ENCODE measurements around the gene SLC7A8.

SLC7A8 gene

DNA sequence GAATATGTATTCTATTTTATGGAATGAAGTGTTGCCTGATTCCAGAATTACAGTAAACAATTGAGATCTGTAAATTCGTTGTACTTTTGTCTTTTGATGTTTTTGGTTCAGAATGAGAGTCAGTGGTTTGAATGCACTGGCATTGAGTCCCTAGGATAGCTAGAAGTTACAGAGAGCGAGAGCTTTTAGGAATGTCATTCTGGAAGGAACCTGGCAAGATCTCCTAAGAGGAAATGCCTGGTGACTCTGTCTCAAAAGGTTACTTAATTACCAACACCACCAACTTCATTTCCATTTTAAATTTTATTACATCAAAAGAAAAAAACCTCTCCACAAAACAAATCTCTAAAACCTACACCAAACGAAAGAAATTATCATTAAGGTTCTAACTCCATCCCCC is 58.4 kb downstream of the SLC7A8 start:
- Histone ChIP-seq H4K8ac (ENCODE audit: low read depth, low read length) (no peak overlapping the region), H2BK12ac (ENCODE audit: low read length) (no peak overlapping the region), H2BK5ac (ENCODE audit: low read length) (no peak overlapping the region), H3K23ac (ENCODE audit: low read depth, low read length, poor library complexity) (no peak overlapping the region), H3K4me1 (ENCODE audit: control insufficient read depth in 2 of 2, insufficient read depth in 1 of 2, low read depth in 1 of 2, low read length in 2 of 2) (peaks cover 4 to 5% of the 10 kb centered on the region in 2 donors), H3K14ac (ENCODE audit: low read length) (no peak overlapping the region), H3K27ac (replicated peaks; ENCODE audit: low read length) (no peak overlapping the region), H2BK15ac (ENCODE audit: low read length) (no peak overlapping the region), H4K91ac (ENCODE audit: low read depth, low read length, poor library complexity) (no peak overlapping the region), H3K18ac (ENCODE audit: low read length) (no peak overlapping the region), H3K79me1 (ENCODE audit: low read depth, low read length) (no peaks in the 10 kb centered on the region), H3K4ac (ENCODE audit: low read length) (no peak overlapping the region), H2AFZ (ENCODE audit: low read length) (no peak overlapping the region), H3K4me2 (ENCODE audit: insufficient read depth, low read length, poor library complexity, severe bottlenecking) (no peak overlapping the region), H3K36me3 (replicated peaks in 1 of 2; ENCODE audit: control insufficient read depth in 2 of 2, insufficient read depth in 2 of 2, low read length in 2 of 2) (peaks cover 0 to 6% of the 10 kb centered on the region in 2 donors), H3K9ac (ENCODE audit: low read depth, low read length, poor library complexity) (no peak overlapping the region), H3K27me3 (ENCODE audit: control insufficient read depth in 3 of 3, insufficient read depth in 3 of 3, low read depth in 1 of 3, low read length in 3 of 3) (no peaks in the 10 kb centered on the region), H3K9me3 (replicated peaks in 1 of 2; ENCODE audit: control insufficient read depth in 2 of 2, insufficient read depth in 1 of 2, low read depth in 1 of 2, low read length in 2 of 2) (peaks cover 0 to 2% of the 10 kb centered on the region in 2 donors), H2AK5ac (ENCODE audit: low read depth, low read length) (no peak overlapping the region), H3K4me3 (ENCODE audit: low read length in 2 of 2) (no peak overlapping the region), H2BK120ac (ENCODE audit: low read depth, low read length) (no peak overlapping the region)
- DNase-seq (ENCODE audit: low spot score): no peak
- 100% methylated on average over 1 of the region's 3 CpGs for WGBS, 2 donors (ENCODE audit: extremely low coverage in 2 of 2, insufficient read length in 2 of 2, insufficient replicate concordance in 1 of 2)

DNA sequence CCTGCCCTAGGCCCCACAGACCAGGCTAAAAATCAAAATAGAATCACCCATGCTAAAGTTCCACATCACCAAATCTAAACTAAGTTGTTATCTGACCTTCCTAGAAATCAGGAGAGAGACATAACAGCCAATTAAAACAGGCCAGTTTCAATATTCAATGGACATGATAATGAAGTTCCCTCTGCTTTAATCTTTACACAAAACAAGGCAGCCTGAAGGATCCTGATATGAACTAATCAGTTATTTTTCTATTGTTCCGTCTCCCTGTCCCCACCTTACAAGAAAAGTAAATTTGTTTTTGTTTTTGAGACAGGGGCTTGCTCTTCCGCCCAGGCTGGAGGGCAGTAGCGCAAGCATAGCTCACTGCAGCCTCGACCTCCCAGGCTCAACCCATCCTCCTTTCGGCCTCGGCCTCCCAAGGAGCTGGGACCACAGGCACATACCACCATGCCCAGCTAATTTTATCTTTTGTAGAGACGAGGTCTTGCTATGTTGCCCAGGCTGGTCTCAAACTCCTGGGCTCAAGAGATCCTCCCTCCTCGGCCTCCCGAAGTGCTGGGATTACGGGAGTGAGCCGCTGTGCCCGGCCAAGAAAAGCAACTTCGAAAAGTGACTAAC is 59.0 kb downstream of the SLC7A8 start:
- no peak overlapping the region for H4K91ac ChIP-seq (ENCODE audit: low read depth, low read length, poor library complexity)
- no peak overlapping the region for H2BK12ac ChIP-seq (ENCODE audit: low read length)
- H3K4me1 ChIP-seq (ENCODE audit: control insufficient read depth in 2 of 2, insufficient read depth in 1 of 2, low read depth in 1 of 2, low read length in 2 of 2): peaks cover 5 to 8% of the 10 kb centered on the region in 2 donors
- H3K27ac ChIP-seq (replicated peaks; ENCODE audit: low read length): no peak overlapping the region
- H3K9ac ChIP-seq (ENCODE audit: low read depth, low read length, poor library complexity): no peak overlapping the region
- no peak overlapping the region for H3K14ac ChIP-seq (ENCODE audit: low read length)
- H3K4me3 ChIP-seq (ENCODE audit: low read length in 2 of 2): no peak overlapping the region
- H3K18ac ChIP-seq (ENCODE audit: low read length): no peak overlapping the region
- H4K8ac ChIP-seq (ENCODE audit: low read depth, low read length): no peak overlapping the region
- no peak overlapping the region for H2AFZ ChIP-seq (ENCODE audit: low read length)
- no peak overlapping the region for H3K23ac ChIP-seq (ENCODE audit: low read depth, low read length, poor library complexity)
- no peaks in the 10 kb centered on the region for H3K79me1 ChIP-seq (ENCODE audit: low read depth, low read length)
- WGBS, 2 donors (ENCODE audit: extremely low coverage in 2 of 2, insufficient read length in 2 of 2, insufficient replicate concordance in 1 of 2): no CpG with 5 or more reads among the region's 13 CpGs
- H3K9me3 ChIP-seq (replicated peaks in 1 of 2; ENCODE audit: control insufficient read depth in 2 of 2, insufficient read depth in 1 of 2, low read depth in 1 of 2, low read length in 2 of 2): peaks cover 0 to 2% of the 10 kb centered on the region in 2 donors
- H2AK5ac ChIP-seq (ENCODE audit: low read depth, low read length): no peak overlapping the region
- H2BK5ac ChIP-seq (ENCODE audit: low read length): no peak overlapping the region
- no peak overlapping the region for H2BK15ac ChIP-seq (ENCODE audit: low read length)
- no peaks in the 10 kb centered on the region for H3K27me3 ChIP-seq (ENCODE audit: control insufficient read depth in 3 of 3, insufficient read depth in 3 of 3, low read depth in 1 of 3, low read length in 3 of 3)
- DNase-seq (ENCODE audit: low spot score): no peak
- H3K4me2 ChIP-seq (ENCODE audit: insufficient read depth, low read length, poor library complexity, severe bottlenecking): no peak overlapping the region
- H3K36me3 ChIP-seq (replicated peaks in 1 of 2; ENCODE audit: control insufficient read depth in 2 of 2, insufficient read depth in 2 of 2, low read length in 2 of 2): peaks cover 0 to 6% of the 10 kb centered on the region in 2 donors
- H2BK120ac ChIP-seq (ENCODE audit: low read depth, low read length): no peak overlapping the region
- no peak overlapping the region for H3K4ac ChIP-seq (ENCODE audit: low read length)

DNA sequence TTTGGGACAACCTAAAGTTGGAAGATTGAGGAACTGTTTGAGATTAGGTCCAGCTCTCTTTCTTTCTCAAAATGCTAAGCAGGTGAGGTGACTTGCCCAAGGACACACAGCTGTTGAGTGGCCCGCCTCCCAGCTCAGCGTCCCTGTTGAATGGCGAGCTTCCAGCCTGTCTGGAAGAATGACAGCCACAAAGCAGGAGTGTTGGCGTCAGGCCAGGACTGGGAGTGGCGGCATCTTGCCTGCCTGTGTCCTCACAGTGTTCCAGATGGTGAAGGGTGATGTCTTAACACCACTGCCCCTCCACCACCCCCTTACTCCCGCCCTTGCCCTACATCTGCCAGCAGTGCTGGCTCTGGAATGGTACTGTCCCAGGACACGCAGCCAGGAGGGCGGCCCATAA is 60.0 kb downstream of the SLC7A8 start:
- no peak for DNase-seq (ENCODE audit: low spot score)
- no peak overlapping the region for H2AK5ac ChIP-seq (ENCODE audit: low read depth, low read length)
- peaks cover 0 to 2% of the 10 kb centered on the region in 2 donors for H3K9me3 ChIP-seq (replicated peaks in 1 of 2; ENCODE audit: control insufficient read depth in 2 of 2, insufficient read depth in 1 of 2, low read depth in 1 of 2, low read length in 2 of 2)
- no peaks in the 10 kb centered on the region for H3K27me3 ChIP-seq (ENCODE audit: control insufficient read depth in 3 of 3, insufficient read depth in 3 of 3, low read depth in 1 of 3, low read length in 3 of 3)
- H2BK12ac ChIP-seq (ENCODE audit: low read length): no peak overlapping the region
- no peak overlapping the region for H3K9ac ChIP-seq (ENCODE audit: low read depth, low read length, poor library complexity)
- no CpG with 5 or more reads among the region's 8 CpGs for WGBS, 2 donors (ENCODE audit: extremely low coverage in 2 of 2, insufficient read length in 2 of 2, insufficient replicate concordance in 1 of 2)
- H2AFZ ChIP-seq (ENCODE audit: low read length): no peak overlapping the region
- no peaks in the 10 kb centered on the region for H3K79me1 ChIP-seq (ENCODE audit: low read depth, low read length)
- H4K8ac ChIP-seq (ENCODE audit: low read depth, low read length): no peak overlapping the region
- H3K27ac ChIP-seq (replicated peaks; ENCODE audit: low read length): no peak overlapping the region
- no peak overlapping the region for H3K23ac ChIP-seq (ENCODE audit: low read depth, low read length, poor library complexity)
- no peak overlapping the region for H3K4me3 ChIP-seq (ENCODE audit: low read length in 2 of 2)
- H2BK15ac ChIP-seq (ENCODE audit: low read length): no peak overlapping the region
- H3K4me1 ChIP-seq (ENCODE audit: control insufficient read depth in 2 of 2, insufficient read depth in 1 of 2, low read depth in 1 of 2, low read length in 2 of 2): peaks cover 5 to 11% of the 10 kb centered on the region in 2 donors
- H3K14ac ChIP-seq (ENCODE audit: low read length): no peak overlapping the region
- no peak overlapping the region for H4K91ac ChIP-seq (ENCODE audit: low read depth, low read length, poor library complexity)
- no peak overlapping the region for H3K4me2 ChIP-seq (ENCODE audit: insufficient read depth, low read length, poor library complexity, severe bottlenecking)
- peaks cover 0 to 6% of the 10 kb centered on the region in 2 donors for H3K36me3 ChIP-seq (replicated peaks in 1 of 2; ENCODE audit: control insufficient read depth in 2 of 2, insufficient read depth in 2 of 2, low read length in 2 of 2)
- H2BK5ac ChIP-seq (ENCODE audit: low read length): no peak overlapping the region
- no peak overlapping the region for H3K18ac ChIP-seq (ENCODE audit: low read length)
- H3K4ac ChIP-seq (ENCODE audit: low read length): no peak overlapping the region
- no peak overlapping the region for H2BK120ac ChIP-seq (ENCODE audit: low read depth, low read length)

DNA sequence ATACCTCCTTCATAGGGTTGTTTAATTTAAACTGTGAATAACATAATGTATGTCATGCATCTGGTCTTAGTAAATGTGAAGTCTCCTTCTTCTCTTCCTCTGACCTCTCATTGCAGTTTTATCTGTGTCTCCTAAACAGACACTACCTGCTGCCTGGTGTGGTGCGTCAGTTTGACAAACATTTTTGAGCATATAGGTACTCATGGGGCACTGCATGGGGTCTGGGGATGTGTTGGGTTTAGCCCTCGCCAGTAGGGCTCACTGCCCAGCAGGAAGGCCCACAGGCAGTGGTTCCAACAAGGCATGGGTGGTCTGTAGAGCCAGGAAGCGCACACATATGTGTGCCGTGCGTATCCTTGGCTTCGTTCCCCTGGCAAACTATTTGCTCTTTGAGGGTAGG is 61.4 kb downstream of the SLC7A8 start:
- H4K91ac ChIP-seq (ENCODE audit: low read depth, low read length, poor library complexity): no peak overlapping the region
- H3K4ac ChIP-seq (ENCODE audit: low read length): no peak overlapping the region
- WGBS, 2 donors (ENCODE audit: extremely low coverage in 2 of 2, insufficient read length in 2 of 2, insufficient replicate concordance in 1 of 2): no CpG with 5 or more reads among the region's 6 CpGs
- no peak overlapping the region for H2AFZ ChIP-seq (ENCODE audit: low read length)
- H3K79me1 ChIP-seq (ENCODE audit: low read depth, low read length): no peaks in the 10 kb centered on the region
- H2BK15ac ChIP-seq (ENCODE audit: low read length): no peak overlapping the region
- no peaks in the 10 kb centered on the region for H3K9me3 ChIP-seq (replicated peaks in 1 of 2; ENCODE audit: control insufficient read depth in 2 of 2, insufficient read depth in 1 of 2, low read depth in 1 of 2, low read length in 2 of 2)
- H3K4me2 ChIP-seq (ENCODE audit: insufficient read depth, low read length, poor library complexity, severe bottlenecking): no peak overlapping the region
- no peak overlapping the region for H3K27ac ChIP-seq (replicated peaks; ENCODE audit: low read length)
- H3K14ac ChIP-seq (ENCODE audit: low read length): no peak overlapping the region
- H3K4me1 ChIP-seq (ENCODE audit: control insufficient read depth in 2 of 2, insufficient read depth in 1 of 2, low read depth in 1 of 2, low read length in 2 of 2): peaks cover 5 to 11% of the 10 kb centered on the region in 2 donors
- no peaks in the 10 kb centered on the region for H3K27me3 ChIP-seq (ENCODE audit: control insufficient read depth in 3 of 3, insufficient read depth in 3 of 3, low read depth in 1 of 3, low read length in 3 of 3)
- H3K18ac ChIP-seq (ENCODE audit: low read length): no peak overlapping the region
- no peak overlapping the region for H3K23ac ChIP-seq (ENCODE audit: low read depth, low read length, poor library complexity)
- H3K4me3 ChIP-seq (ENCODE audit: low read length in 2 of 2): no peak overlapping the region
- DNase-seq (ENCODE audit: low spot score): no peak
- H3K36me3 ChIP-seq (replicated peaks in 1 of 2; ENCODE audit: control insufficient read depth in 2 of 2, insufficient read depth in 2 of 2, low read length in 2 of 2): no peaks in the 10 kb centered on the region
- H4K8ac ChIP-seq (ENCODE audit: low read depth, low read length): no peak overlapping the region
- no peak overlapping the region for H2AK5ac ChIP-seq (ENCODE audit: low read depth, low read length)
- peak overlapping the region; percentile 14 for H2BK12ac ChIP-seq (ENCODE audit: low read length)
- no peak overlapping the region for H2BK5ac ChIP-seq (ENCODE audit: low read length)
- no peak overlapping the region for H2BK120ac ChIP-seq (ENCODE audit: low read depth, low read length)
- H3K9ac ChIP-seq (ENCODE audit: low read depth, low read length, poor library complexity): no peak overlapping the region

All from neuronal stem cell (in vitro differentiated cells).